ENCODE data around the gene GNS.

The GNS gene

DNA sequence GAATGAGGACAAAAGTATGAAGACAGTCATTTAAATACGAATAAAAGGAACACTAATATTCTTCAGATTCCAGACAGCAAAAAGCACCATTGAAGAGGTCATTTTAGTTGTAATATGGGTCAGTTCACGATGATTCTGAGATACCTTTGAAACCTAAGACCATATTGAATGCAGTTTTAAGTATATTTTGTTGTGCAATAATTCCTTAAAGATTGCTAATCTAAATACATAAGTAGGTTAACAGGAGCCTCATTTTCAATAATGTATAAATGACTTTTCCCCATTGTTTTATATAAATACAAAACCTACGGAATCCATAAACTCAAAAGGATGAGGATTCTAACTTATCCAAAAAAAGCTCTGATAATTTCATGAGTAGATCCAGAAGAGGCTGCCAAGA, 5.8 kb downstream of the GNS start:
- DNase-seq (ENCODE audit: low read depth, low spot score), result no peak
- Histone ChIP-seq H3K36me3 (ENCODE audit: insufficient read depth, insufficient read length, low read length) (peaks cover 29% of the 10 kb centered on the region), H3K4me3 (ENCODE audit: insufficient read length, low read depth) (no peak overlapping the region), H3K9ac (ENCODE audit: insufficient read length, low read depth) (no peak overlapping the region), H3K27me3 (ENCODE audit: insufficient read depth, insufficient read length) (no peaks in the 10 kb centered on the region), H3K9me3 (ENCODE audit: insufficient read depth, low read length) (no peaks in the 10 kb centered on the region), H3K4me1 (ENCODE audit: insufficient read depth, insufficient read length) (no peaks in the 10 kb centered on the region)
- TF ChIP-seq SUZ12 (IDR thresholded peaks at IDR 0.05; ENCODE audit: extremely low read depth, insufficient read depth, insufficient read length) (no peak), ZNF274 (IDR thresholded peaks at IDR 0.05; ENCODE audit: low read depth, low read length) (no peak), YY1 (IDR thresholded peaks at IDR 0.05; ENCODE audit: insufficient read depth, insufficient read length) (no peak)

GRCh38 chr12:64752833-64753238, 6.4 kb downstream of the GNS start:
- H3K27me3 ChIP-seq (ENCODE audit: insufficient read depth, insufficient read length), result no peaks in the 10 kb centered on the region
- peaks cover 31% of the 10 kb centered on the region for H3K36me3 ChIP-seq (ENCODE audit: insufficient read depth, insufficient read length, low read length)
- H3K4me3 ChIP-seq (ENCODE audit: insufficient read length, low read depth), result no peak overlapping the region
- DNase-seq (ENCODE audit: low read depth, low spot score), result no peak
- H3K9me3 ChIP-seq (ENCODE audit: insufficient read depth, low read length), result no peaks in the 10 kb centered on the region
- TF ChIP-seq ZNF274 (IDR thresholded peaks at IDR 0.05; ENCODE audit: low read depth, low read length) (no peak), YY1 (IDR thresholded peaks at IDR 0.05; ENCODE audit: insufficient read depth, insufficient read length) (no peak)
- no peak overlapping the region for H3K9ac ChIP-seq (ENCODE audit: insufficient read length, low read depth)
- no peaks in the 10 kb centered on the region for H3K4me1 ChIP-seq (ENCODE audit: insufficient read depth, insufficient read length)

DNA sequence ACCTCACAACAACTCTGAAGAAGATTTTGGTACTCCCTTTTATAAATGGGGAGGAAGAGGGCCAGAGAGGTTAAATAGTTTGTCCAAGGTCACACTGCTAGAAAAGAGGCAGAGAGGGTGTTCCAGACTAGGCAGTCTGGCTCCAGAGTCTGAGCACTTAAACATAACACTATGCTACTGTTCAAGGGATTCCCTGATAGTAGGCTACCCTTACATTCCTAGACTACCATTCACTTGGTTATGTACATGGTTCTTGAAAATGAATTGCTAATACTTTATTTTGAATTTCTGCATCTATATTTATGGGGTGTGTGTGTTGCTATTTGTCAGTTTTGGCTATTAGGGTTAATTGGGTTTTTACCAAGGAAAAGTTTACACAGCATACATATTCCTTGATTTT, 7.2 kb downstream of the GNS start:
- TF ChIP-seq ZNF274 (IDR thresholded peaks at IDR 0.05; ENCODE audit: low read depth, low read length) (no peak), SUZ12 (IDR thresholded peaks at IDR 0.05; ENCODE audit: extremely low read depth, insufficient read depth, insufficient read length) (no peak), YY1 (IDR thresholded peaks at IDR 0.05; ENCODE audit: insufficient read depth, insufficient read length) (no peak)

GRCh38 chr12:64749461-64750200, 9.6 kb downstream of the GNS start:
- H3K4me1 ChIP-seq (ENCODE audit: insufficient read depth, insufficient read length), result no peaks in the 10 kb centered on the region
- no peaks in the 10 kb centered on the region for H3K27me3 ChIP-seq (ENCODE audit: insufficient read depth, insufficient read length)
- no peak overlapping the region for H3K4me3 ChIP-seq (ENCODE audit: insufficient read length, low read depth)
- TF ChIP-seq YY1 (IDR thresholded peaks at IDR 0.05; ENCODE audit: insufficient read depth, insufficient read length) (no peak), ZNF274 (IDR thresholded peaks at IDR 0.05; ENCODE audit: low read depth, low read length) (no peak), SUZ12 (IDR thresholded peaks at IDR 0.05; ENCODE audit: extremely low read depth, insufficient read depth, insufficient read length) (no peak)
- peaks cover 39% of the 10 kb centered on the region for H3K36me3 ChIP-seq (ENCODE audit: insufficient read depth, insufficient read length, low read length)
- peaks cover 3% of the 10 kb centered on the region; the same call in 1 of the 2 replicates for H3K9me3 ChIP-seq (ENCODE audit: insufficient read depth, low read length)
- no peak overlapping the region for H3K9ac ChIP-seq (ENCODE audit: insufficient read length, low read depth)
- no peak for DNase-seq (ENCODE audit: low read depth, low spot score)

More for the DNA sequence above, 7.2 kb downstream of the GNS start:
- no peak for DNase-seq (ENCODE audit: low read depth, low spot score)
- Histone ChIP-seq H3K9me3 (ENCODE audit: insufficient read depth, low read length) (no peaks in the 10 kb centered on the region), H3K27me3 (ENCODE audit: insufficient read depth, insufficient read length) (no peaks in the 10 kb centered on the region), H3K4me3 (ENCODE audit: insufficient read length, low read depth) (no peak overlapping the region), H3K36me3 (ENCODE audit: insufficient read depth, insufficient read length, low read length) (peaks cover 32% of the 10 kb centered on the region), H3K9ac (ENCODE audit: insufficient read length, low read depth) (no peak overlapping the region), H3K4me1 (ENCODE audit: insufficient read depth, insufficient read length) (no peaks in the 10 kb centered on the region)

- H3K9ac ChIP-seq (ENCODE audit: insufficient read length, low read depth), result no peak overlapping the region
- no peak overlapping the region for H3K4me3 ChIP-seq (ENCODE audit: insufficient read length, low read depth)
- H3K36me3 ChIP-seq (ENCODE audit: insufficient read depth, insufficient read length, low read length), result peaks cover 47% of the 10 kb centered on the region
- TF ChIP-seq SUZ12 (IDR thresholded peaks at IDR 0.05; ENCODE audit: extremely low read depth, insufficient read depth, insufficient read length), result no peak
- TF ChIP-seq ZNF274 (IDR thresholded peaks at IDR 0.05; ENCODE audit: low read depth, low read length), result no peak
- no peak for TF ChIP-seq YY1 (IDR thresholded peaks at IDR 0.05; ENCODE audit: insufficient read depth, insufficient read length)
- peaks cover 3% of the 10 kb centered on the region; the same call in 1 of the 2 replicates for H3K9me3 ChIP-seq (ENCODE audit: insufficient read depth, low read length)
- no peaks in the 10 kb centered on the region for H3K27me3 ChIP-seq (ENCODE audit: insufficient read depth, insufficient read length)
- no peaks in the 10 kb centered on the region for H3K4me1 ChIP-seq (ENCODE audit: insufficient read depth, insufficient read length)
- DNase-seq (ENCODE audit: low read depth, low spot score), result no peak
Measured at GRCh38 chr12:64747695-64748094, 11.5 kb downstream of the GNS start.

DNA sequence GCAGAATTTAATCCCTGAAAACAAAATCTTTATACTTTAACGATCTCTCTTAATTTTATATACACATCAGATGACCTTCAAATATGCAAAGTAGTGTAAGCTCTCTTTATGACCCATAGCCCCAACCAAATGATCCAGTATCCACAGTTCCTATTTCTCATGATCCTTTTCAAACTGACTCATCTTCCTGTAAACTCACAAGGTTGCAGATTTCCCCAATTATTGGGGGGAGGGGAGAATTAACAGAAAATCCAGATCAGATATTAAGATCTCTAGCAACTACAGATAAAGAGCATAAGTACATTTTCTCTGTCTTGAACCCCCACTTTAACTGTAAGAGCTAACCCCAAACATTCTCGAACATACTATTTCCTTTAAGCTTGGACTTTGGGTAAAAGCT, 12.5 kb downstream of the GNS start:
- DNase-seq (ENCODE audit: low read depth, low spot score), result no peak
- H3K36me3 ChIP-seq (ENCODE audit: insufficient read depth, insufficient read length, low read length), result peaks cover 54% of the 10 kb centered on the region
- TF ChIP-seq ZNF274 (IDR thresholded peaks at IDR 0.05; ENCODE audit: low read depth, low read length) (no peak), SUZ12 (IDR thresholded peaks at IDR 0.05; ENCODE audit: extremely low read depth, insufficient read depth, insufficient read length) (no peak), YY1 (IDR thresholded peaks at IDR 0.05; ENCODE audit: insufficient read depth, insufficient read length) (no peak)

DNA sequence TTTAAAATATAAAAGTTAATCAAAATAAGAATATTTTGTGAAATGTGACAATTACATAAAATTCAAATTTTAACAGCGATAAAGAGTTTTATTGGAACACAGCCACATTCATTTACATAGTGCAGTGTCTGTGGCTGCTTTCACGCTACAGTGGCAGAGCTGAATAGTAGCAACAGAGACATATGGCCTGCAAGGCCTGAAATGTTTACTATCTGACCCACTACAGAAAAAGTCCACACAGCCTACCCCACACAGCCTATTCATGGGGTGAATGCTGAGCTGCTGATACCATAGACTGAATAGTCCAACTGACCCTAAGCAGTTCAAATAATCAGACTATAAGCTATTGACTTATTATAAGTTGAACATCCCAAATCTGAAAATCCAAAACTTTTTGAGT, 13.2 kb downstream of the GNS start:
- no peaks in the 10 kb centered on the region for H3K4me1 ChIP-seq (ENCODE audit: insufficient read depth, insufficient read length)
- no peak overlapping the region for H3K9ac ChIP-seq (ENCODE audit: insufficient read length, low read depth)
- TF ChIP-seq YY1 (IDR thresholded peaks at IDR 0.05; ENCODE audit: insufficient read depth, insufficient read length) (no peak), ZNF274 (IDR thresholded peaks at IDR 0.05; ENCODE audit: low read depth, low read length) (no peak), SUZ12 (IDR thresholded peaks at IDR 0.05; ENCODE audit: extremely low read depth, insufficient read depth, insufficient read length) (no peak)
- H3K9me3 ChIP-seq (ENCODE audit: insufficient read depth, low read length), result peaks cover 3% of the 10 kb centered on the region; the same call in 1 of the 2 replicates
- no peaks in the 10 kb centered on the region for H3K27me3 ChIP-seq (ENCODE audit: insufficient read depth, insufficient read length)
- no peak overlapping the region for H3K4me3 ChIP-seq (ENCODE audit: insufficient read length, low read depth)
- H3K36me3 ChIP-seq (ENCODE audit: insufficient read depth, insufficient read length, low read length), result peaks cover 60% of the 10 kb centered on the region
- DNase-seq (ENCODE audit: low read depth, low spot score), result no peak

More for the DNA sequence above, 12.5 kb downstream of the GNS start:
- no peak overlapping the region for H3K9ac ChIP-seq (ENCODE audit: insufficient read length, low read depth)
- H3K4me1 ChIP-seq (ENCODE audit: insufficient read depth, insufficient read length), result no peaks in the 10 kb centered on the region
- H3K27me3 ChIP-seq (ENCODE audit: insufficient read depth, insufficient read length), result no peaks in the 10 kb centered on the region
- H3K9me3 ChIP-seq (ENCODE audit: insufficient read depth, low read length), result peaks cover 3% of the 10 kb centered on the region; the same call in 1 of the 2 replicates
- H3K4me3 ChIP-seq (ENCODE audit: insufficient read length, low read depth), result no peak overlapping the region

Data from NT2/D1 (cell line).